ENCODE results near the gene DENND4A.

DNA sequence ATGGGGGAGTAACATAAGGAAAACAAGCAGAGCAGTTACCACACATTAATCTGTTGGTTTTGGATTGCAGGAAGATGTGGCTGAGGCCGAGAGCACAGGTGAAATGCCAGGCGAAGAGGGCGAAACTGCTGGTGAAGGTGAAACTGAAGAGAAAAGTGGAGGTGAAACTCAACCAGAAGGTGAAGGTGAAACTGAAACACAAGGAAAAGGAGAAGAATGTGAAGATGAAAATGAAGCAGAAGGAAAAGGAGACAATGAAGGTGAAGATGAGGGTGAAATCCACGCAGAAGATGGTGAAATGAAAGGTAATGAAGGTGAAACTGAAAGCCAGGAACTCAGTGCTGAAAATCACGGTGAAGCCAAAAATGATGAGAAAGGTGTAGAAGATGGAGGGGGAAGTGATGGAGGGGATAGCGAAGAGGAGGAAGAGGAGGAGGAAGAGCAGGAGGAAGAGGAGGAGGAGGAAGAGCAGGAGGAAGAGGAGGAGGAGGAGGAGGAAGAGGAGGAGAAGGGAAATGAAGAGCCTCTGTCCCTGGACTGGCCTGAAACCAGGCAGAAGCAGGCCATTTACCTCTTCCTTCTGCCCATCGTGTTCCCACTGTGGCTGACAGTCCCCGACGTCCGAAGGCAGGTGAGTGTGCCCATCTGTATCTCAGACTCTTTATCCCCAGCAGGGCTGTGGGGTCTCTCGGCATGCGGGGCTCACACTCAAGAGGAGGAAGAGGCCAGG lies 141.6 kb downstream of the DENND4A start:
- TF ChIP-seq ZNF384 (IDR thresholded peaks at IDR 0.05) (no peak), FOXM1 (IDR thresholded peaks at IDR 0.05; ENCODE audit: borderline replicate concordance) (no peak), SUZ12 (IDR thresholded peaks at IDR 0.05) (no peak), FOXK2 (IDR thresholded peaks at IDR 0.05) (no peak), LEF1 (IDR thresholded peaks at IDR 0.05; ENCODE audit: borderline replicate concordance) (no peak), ARNT (IDR thresholded peaks at IDR 0.05) (no peak), HDGF (IDR thresholded peaks at IDR 0.05; ENCODE audit: borderline replicate concordance) (no peak), SP1 (IDR thresholded peaks at IDR 0.05) (no peak), ELF4 (IDR thresholded peaks at IDR 0.05) (no peak)
- TF ChIP-seq, protein P1, sequence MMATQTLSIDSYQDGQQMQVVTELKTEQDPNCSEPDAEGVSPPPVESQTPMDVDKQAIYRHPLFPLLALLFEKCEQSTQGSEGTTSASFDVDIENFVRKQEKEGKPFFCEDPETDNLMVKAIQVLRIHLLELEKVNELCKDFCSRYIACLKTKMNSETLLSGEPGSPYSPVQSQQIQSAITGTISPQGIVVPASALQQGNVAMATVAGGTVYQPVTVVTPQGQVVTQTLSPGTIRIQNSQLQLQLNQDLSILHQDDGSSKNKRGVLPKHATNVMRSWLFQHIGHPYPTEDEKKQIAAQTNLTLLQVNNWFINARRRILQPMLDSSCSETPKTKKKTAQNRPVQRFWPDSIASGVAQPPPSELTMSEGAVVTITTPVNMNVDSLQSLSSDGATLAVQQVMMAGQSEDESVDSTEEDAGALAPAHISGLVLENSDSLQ (IDR thresholded peaks at IDR 0.05) = no peak
